SU-DHL-6 (cell line): ENCODE data around the gene BTBD9.

Source experiments
- EZH2phosphoT487 ChIP-seq: fragments of 200-600 bp; sonication (generic), shearing (Covaris generic); conservative IDR thresholded peaks from 2 replicates; pipeline ENCODE4 v1.6.1; 2018; ENCODE audit warnings: mild to moderate bottlenecking, antibody characterized with exemption, low read length, moderate library complexity, mixed read lengths
- TF ChIP-seq, protein P1 (sequence below): fragments of 200-600 bp; sonication (generic); IDR thresholded peaks from one replicate; pipeline ENCODE4 v1.5.1; 2017; ENCODE audit warnings: antibody characterized with exemption, mild to moderate bottlenecking, low read length, moderate library complexity; ENCODE audit not compliant: insufficient read depth, poor library complexity, severe bottlenecking

DNA sequence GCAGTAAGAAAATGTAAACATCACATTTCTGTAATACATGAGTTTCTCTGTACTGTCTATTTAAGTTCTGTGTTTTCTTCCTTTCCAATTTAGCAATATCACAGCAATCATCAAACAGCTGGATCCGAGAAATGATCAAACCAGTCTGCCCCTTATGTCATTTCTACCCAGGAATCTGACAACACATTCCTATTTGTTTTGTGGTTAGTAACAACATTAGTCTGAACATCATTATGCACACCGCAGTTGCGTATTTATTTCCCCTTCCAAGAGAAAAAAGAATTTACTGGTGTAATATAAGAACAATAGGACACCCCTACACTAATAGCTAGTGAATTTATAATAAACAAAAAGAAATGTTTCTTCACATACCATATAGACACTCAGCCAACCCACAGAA is 179.5 kb downstream of the BTBD9 start:
- TF ChIP-seq, protein P1, sequence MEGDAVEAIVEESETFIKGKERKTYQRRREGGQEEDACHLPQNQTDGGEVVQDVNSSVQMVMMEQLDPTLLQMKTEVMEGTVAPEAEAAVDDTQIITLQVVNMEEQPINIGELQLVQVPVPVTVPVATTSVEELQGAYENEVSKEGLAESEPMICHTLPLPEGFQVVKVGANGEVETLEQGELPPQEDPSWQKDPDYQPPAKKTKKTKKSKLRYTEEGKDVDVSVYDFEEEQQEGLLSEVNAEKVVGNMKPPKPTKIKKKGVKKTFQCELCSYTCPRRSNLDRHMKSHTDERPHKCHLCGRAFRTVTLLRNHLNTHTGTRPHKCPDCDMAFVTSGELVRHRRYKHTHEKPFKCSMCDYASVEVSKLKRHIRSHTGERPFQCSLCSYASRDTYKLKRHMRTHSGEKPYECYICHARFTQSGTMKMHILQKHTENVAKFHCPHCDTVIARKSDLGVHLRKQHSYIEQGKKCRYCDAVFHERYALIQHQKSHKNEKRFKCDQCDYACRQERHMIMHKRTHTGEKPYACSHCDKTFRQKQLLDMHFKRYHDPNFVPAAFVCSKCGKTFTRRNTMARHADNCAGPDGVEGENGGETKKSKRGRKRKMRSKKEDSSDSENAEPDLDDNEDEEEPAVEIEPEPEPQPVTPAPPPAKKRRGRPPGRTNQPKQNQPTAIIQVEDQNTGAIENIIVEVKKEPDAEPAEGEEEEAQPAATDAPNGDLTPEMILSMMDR: no peak
- no peak for TF ChIP-seq EZH2phosphoT487
